ENCODE data around the gene GPR31. TPM values are rescaled to one million over a fixed set of nuclear protein-coding genes. Genes with fewer than 3 reads are reported as not detected.

Gene GPR31
- total RNA-seq, 1 experiment from 2014 or later: not detected

- Histone ChIP-seq H3K4me3 (ENCODE audit: insufficient read depth, low read depth, low read length) (no peak overlapping the region), H3K27me3 (ENCODE audit: control insufficient read depth, insufficient read depth, low read length) (no peaks in the 10 kb centered on the region), H3K36me3 (replicated peaks; ENCODE audit: control insufficient read depth, insufficient read depth, low read length) (no peaks in the 10 kb centered on the region)
- DNase-seq: no peak
Observed at GRCh38 chr6:167154291-167154690, 3.5 kb downstream of the GPR31 start.

- Histone ChIP-seq H3K4me3 (ENCODE audit: insufficient read depth, low read depth, low read length) (no peak overlapping the region), H3K36me3 (replicated peaks; ENCODE audit: control insufficient read depth, insufficient read depth, low read length) (no peaks in the 10 kb centered on the region), H3K27me3 (ENCODE audit: control insufficient read depth, insufficient read depth, low read length) (no peaks in the 10 kb centered on the region)
- DNase-seq: no peak
Observed at GRCh38 chr6:167153521-167153959, 4.2 kb downstream of the GPR31 start.

GRCh38 chr6:167152862-167153261 lies 4.9 kb downstream of the GPR31 start:
- no peaks in the 10 kb centered on the region for H3K27me3 ChIP-seq (ENCODE audit: control insufficient read depth, insufficient read depth, low read length)
- no peak for DNase-seq
- no peaks in the 10 kb centered on the region for H3K36me3 ChIP-seq (replicated peaks; ENCODE audit: control insufficient read depth, insufficient read depth, low read length)
- no peak overlapping the region for H3K4me3 ChIP-seq (ENCODE audit: insufficient read depth, low read depth, low read length)

- DNase-seq: no peak
- no peaks in the 10 kb centered on the region for H3K27me3 ChIP-seq (ENCODE audit: control insufficient read depth, insufficient read depth, low read length)
Observed at GRCh38 chr6:167151648-167152047, 6.1 kb downstream of the GPR31 start.

GRCh38 chr6:167150941-167151549 lies 6.7 kb downstream of the GPR31 start:
- Histone ChIP-seq H3K36me3 (replicated peaks; ENCODE audit: control insufficient read depth, insufficient read depth, low read length) (no peaks in the 10 kb centered on the region), H3K27me3 (ENCODE audit: control insufficient read depth, insufficient read depth, low read length) (no peaks in the 10 kb centered on the region), H3K4me3 (ENCODE audit: insufficient read depth, low read depth, low read length) (no peak overlapping the region)
- no peak for DNase-seq

More at GRCh38 chr6:167151648-167152047, 6.1 kb downstream of the GPR31 start:
- no peak overlapping the region for H3K4me3 ChIP-seq (ENCODE audit: insufficient read depth, low read depth, low read length)
- H3K36me3 ChIP-seq (replicated peaks; ENCODE audit: control insufficient read depth, insufficient read depth, low read length): no peaks in the 10 kb centered on the region

- no peak overlapping the region for H3K4me3 ChIP-seq (ENCODE audit: insufficient read depth, low read depth, low read length)
- H3K36me3 ChIP-seq (replicated peaks; ENCODE audit: control insufficient read depth, insufficient read depth, low read length): no peaks in the 10 kb centered on the region
- no peak for DNase-seq
- H3K27me3 ChIP-seq (ENCODE audit: control insufficient read depth, insufficient read depth, low read length): no peaks in the 10 kb centered on the region
Observed at GRCh38 chr6:167148997-167149396, 8.8 kb downstream of the GPR31 start.

- Histone ChIP-seq H3K36me3 (replicated peaks; ENCODE audit: control insufficient read depth, insufficient read depth, low read length) (no peaks in the 10 kb centered on the region), H3K4me3 (ENCODE audit: insufficient read depth, low read depth, low read length) (no peak overlapping the region), H3K27me3 (ENCODE audit: control insufficient read depth, insufficient read depth, low read length) (no peaks in the 10 kb centered on the region)
- DNase-seq: no peak
Observed at GRCh38 chr6:167148021-167148420, 9.8 kb downstream of the GPR31 start.

GRCh38 chr6:167146977-167147376 lies 10.8 kb downstream of the GPR31 start:
- H3K36me3 ChIP-seq (replicated peaks; ENCODE audit: control insufficient read depth, insufficient read depth, low read length): no peaks in the 10 kb centered on the region
- H3K4me3 ChIP-seq (ENCODE audit: insufficient read depth, low read depth, low read length): 0 out of 2 replicates have a peak overlapping the region, but pooled peaks have one; percentile 2
- H3K27me3 ChIP-seq (ENCODE audit: control insufficient read depth, insufficient read depth, low read length): no peaks in the 10 kb centered on the region
- DNase-seq: peak; percentile 85

GRCh38 chr6:167146135-167146534 lies 11.6 kb downstream of the GPR31 start:
- no peak for DNase-seq
- Histone ChIP-seq H3K4me3 (ENCODE audit: insufficient read depth, low read depth, low read length) (no peak overlapping the region), H3K36me3 (replicated peaks; ENCODE audit: control insufficient read depth, insufficient read depth, low read length) (no peaks in the 10 kb centered on the region), H3K27me3 (ENCODE audit: control insufficient read depth, insufficient read depth, low read length) (no peaks in the 10 kb centered on the region)

GRCh38 chr6:167145461-167145860 lies 12.3 kb downstream of the GPR31 start:
- Histone ChIP-seq H3K4me3 (ENCODE audit: insufficient read depth, low read depth, low read length) (no peak overlapping the region), H3K27me3 (ENCODE audit: control insufficient read depth, insufficient read depth, low read length) (no peaks in the 10 kb centered on the region), H3K36me3 (replicated peaks; ENCODE audit: control insufficient read depth, insufficient read depth, low read length) (no peaks in the 10 kb centered on the region)
- DNase-seq: no peak

GRCh38 chr6:167143041-167143440 lies 14.7 kb downstream of the GPR31 start:
- Histone ChIP-seq H3K36me3 (replicated peaks; ENCODE audit: control insufficient read depth, insufficient read depth, low read length) (no peaks in the 10 kb centered on the region), H3K27me3 (ENCODE audit: control insufficient read depth, insufficient read depth, low read length) (no peaks in the 10 kb centered on the region), H3K4me3 (ENCODE audit: insufficient read depth, low read depth, low read length) (no peak overlapping the region)
- DNase-seq: no peak

GRCh38 chr6:167142433-167142761 lies 15.4 kb downstream of the GPR31 start:
- H3K27me3 ChIP-seq (ENCODE audit: control insufficient read depth, insufficient read depth, low read length): no peaks in the 10 kb centered on the region
- H3K4me3 ChIP-seq (ENCODE audit: insufficient read depth, low read depth, low read length): no peak overlapping the region
- no peak for DNase-seq
- no peaks in the 10 kb centered on the region for H3K36me3 ChIP-seq (replicated peaks; ENCODE audit: control insufficient read depth, insufficient read depth, low read length)

- Histone ChIP-seq H3K4me3 (ENCODE audit: insufficient read depth, low read depth, low read length) (no peak overlapping the region), H3K36me3 (replicated peaks; ENCODE audit: control insufficient read depth, insufficient read depth, low read length) (no peaks in the 10 kb centered on the region), H3K27me3 (ENCODE audit: control insufficient read depth, insufficient read depth, low read length) (no peaks in the 10 kb centered on the region)
- peak; percentile 92 for DNase-seq
Observed at GRCh38 chr6:167141667-167142432, 15.9 kb downstream of the GPR31 start.

GRCh38 chr6:167140589-167141474 lies 16.9 kb downstream of the GPR31 start:
- Histone ChIP-seq H3K36me3 (replicated peaks; ENCODE audit: control insufficient read depth, insufficient read depth, low read length) (no peaks in the 10 kb centered on the region), H3K27me3 (ENCODE audit: control insufficient read depth, insufficient read depth, low read length) (no peaks in the 10 kb centered on the region), H3K4me3 (ENCODE audit: insufficient read depth, low read depth, low read length) (no peak overlapping the region)
- DNase-seq: no peak

- H3K27me3 ChIP-seq (ENCODE audit: control insufficient read depth, insufficient read depth, low read length): no peaks in the 10 kb centered on the region
- no peak for DNase-seq
- H3K36me3 ChIP-seq (replicated peaks; ENCODE audit: control insufficient read depth, insufficient read depth, low read length): no peaks in the 10 kb centered on the region
- no peak overlapping the region for H3K4me3 ChIP-seq (ENCODE audit: insufficient read depth, low read depth, low read length)
Observed at GRCh38 chr6:167139761-167140160, 18.0 kb downstream of the GPR31 start.

Measured in H7 (cell line).